Measurements from ENCODE around the gene MRTFA.

DNA sequence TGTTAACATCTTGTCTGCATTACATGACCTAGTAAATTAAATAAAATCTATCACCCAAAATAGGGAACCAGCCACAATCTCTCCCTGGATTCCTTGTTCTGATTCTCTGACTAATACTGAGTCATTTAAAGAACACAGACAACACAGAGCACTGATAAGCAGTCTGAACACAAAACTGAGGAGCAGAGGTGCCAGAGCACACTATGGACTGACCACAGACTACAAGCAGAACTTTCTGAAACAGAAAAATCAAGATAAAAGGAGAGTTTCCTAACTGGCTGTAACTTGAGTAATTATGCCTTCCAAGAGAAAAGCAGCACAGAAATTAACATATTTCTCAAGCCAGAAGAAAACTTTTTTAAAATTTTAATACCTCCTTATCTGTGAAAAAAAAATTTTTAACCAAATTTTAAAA is 137.3 kb downstream of the MRTFA start:
- TF ChIP-seq, protein P1, sequence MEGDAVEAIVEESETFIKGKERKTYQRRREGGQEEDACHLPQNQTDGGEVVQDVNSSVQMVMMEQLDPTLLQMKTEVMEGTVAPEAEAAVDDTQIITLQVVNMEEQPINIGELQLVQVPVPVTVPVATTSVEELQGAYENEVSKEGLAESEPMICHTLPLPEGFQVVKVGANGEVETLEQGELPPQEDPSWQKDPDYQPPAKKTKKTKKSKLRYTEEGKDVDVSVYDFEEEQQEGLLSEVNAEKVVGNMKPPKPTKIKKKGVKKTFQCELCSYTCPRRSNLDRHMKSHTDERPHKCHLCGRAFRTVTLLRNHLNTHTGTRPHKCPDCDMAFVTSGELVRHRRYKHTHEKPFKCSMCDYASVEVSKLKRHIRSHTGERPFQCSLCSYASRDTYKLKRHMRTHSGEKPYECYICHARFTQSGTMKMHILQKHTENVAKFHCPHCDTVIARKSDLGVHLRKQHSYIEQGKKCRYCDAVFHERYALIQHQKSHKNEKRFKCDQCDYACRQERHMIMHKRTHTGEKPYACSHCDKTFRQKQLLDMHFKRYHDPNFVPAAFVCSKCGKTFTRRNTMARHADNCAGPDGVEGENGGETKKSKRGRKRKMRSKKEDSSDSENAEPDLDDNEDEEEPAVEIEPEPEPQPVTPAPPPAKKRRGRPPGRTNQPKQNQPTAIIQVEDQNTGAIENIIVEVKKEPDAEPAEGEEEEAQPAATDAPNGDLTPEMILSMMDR (IDR thresholded peaks at IDR 0.05): no peak
- TF ChIP-seq POLR2A (IDR thresholded peaks at IDR 0.05): no peak

All from thyroid gland (tissue), 4 donors.